Measurements from ENCODE around the gene UBXN11.
A peak's percentile ranks its signal among the peaks of the same experiment; 100 is the strongest.

UBXN11 gene

DNA sequence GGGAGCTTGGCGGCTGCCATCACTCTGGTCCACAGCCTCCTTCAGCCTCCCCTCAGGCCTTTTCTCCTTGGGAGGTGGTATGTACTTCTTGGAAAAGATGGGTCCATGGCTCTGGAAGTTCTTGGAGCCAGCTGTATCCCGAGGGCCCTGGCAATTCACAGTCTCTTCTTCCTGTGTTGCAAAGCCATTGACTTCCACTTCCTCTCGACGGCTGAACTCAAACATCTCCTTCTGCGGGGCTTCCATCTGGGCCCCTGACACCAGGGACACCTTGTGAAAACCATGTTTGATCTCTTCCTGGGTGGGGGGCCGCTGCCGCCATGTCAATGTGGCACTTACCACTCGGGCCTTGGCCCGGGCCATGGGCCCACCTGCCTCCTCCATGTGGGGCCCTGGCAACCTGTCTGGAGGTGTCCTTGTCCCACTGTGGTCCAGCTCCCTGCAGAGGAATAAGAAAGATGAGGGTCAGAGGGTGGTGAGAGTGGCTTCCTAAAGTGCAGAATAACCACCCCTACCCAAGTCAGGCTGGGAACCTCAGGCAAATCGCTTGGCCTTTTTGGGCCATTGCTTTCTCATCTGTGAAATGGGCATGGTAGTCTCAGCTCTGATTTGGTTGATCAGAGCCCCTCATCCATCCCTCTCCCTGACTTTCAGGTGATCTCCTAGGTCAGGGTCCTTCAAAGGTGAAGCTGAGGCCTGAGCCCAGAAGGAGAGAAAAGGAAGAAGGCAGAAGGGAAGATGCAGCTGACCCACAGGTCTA lies 40.0 kb upstream of the UBXN11 start:
- no peaks in the 10 kb centered on the region for H3K36me3 ChIP-seq (ENCODE audit: control insufficient read depth in 1 of 2, insufficient read depth in 2 of 2, low read depth in 1 of 2, low read length in 2 of 2)
- no peak overlapping the region for H3K27ac ChIP-seq (ENCODE audit: low read length, poor library complexity, severe bottlenecking)

DNA sequence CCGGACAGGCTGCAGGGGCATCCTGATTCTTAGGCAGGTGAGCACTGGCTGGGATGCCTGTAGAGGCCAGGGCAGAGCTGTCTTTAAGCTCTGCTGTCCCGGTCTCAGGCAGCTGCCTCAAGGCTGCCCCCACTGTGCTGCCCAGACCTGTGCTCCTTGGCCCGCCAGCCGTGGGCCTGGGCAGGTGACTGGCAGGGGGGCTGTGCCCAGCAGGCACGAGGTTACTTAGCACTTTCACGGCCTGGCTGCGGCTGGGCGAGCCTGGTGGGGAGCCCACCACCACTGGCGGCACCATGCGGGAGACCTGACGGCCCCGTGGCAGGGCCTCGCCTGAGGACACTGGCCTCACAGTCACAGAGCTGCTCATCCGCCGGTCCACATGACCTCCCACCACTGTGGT lies 39.3 kb upstream of the UBXN11 start:
- Histone ChIP-seq H2AFZ (ENCODE audit: low read depth, low read length) (no peak overlapping the region), H3K9me3 (ENCODE audit: control insufficient read depth, low read length) (no peaks in the 10 kb centered on the region), H3K18ac (ENCODE audit: low read depth in 1 of 2, low read length in 2 of 2) (no peak overlapping the region), H2AK5ac (ENCODE audit: low read length, severe bottlenecking) (no peak overlapping the region), H3K23ac (ENCODE audit: low read length in 2 of 2) (no peak overlapping the region), H3K4me3 (ENCODE audit: insufficient read depth in 1 of 2, low read depth in 1 of 2, low read length in 2 of 2) (no peak overlapping the region), H4K8ac (ENCODE audit: low read length) (no peak overlapping the region), H2BK5ac (ENCODE audit: low read depth, low read length, poor library complexity, severe bottlenecking) (no peak overlapping the region), H2BK12ac (ENCODE audit: low read length in 2 of 2) (no peak overlapping the region), H3K36me3 (ENCODE audit: control insufficient read depth in 1 of 2, insufficient read depth in 2 of 2, low read depth in 1 of 2, low read length in 2 of 2) (no peaks in the 10 kb centered on the region), H4K91ac (ENCODE audit: low read length) (no peak overlapping the region), H3K79me1 (replicated peaks; ENCODE audit: low read length, poor library complexity, severe bottlenecking) (no peaks in the 10 kb centered on the region), H3K27ac (ENCODE audit: low read length, poor library complexity, severe bottlenecking) (no peak overlapping the region), H2BK15ac (ENCODE audit: low read depth, poor library complexity, severe bottlenecking) (no peak overlapping the region), H3K4ac (ENCODE audit: low read depth in 1 of 2, low read length in 2 of 2) (no peak overlapping the region), H3K4me1 (ENCODE audit: control insufficient read depth, insufficient read depth, low read depth, low read length) (peaks cover 8% of the 10 kb centered on the region), H3K14ac (ENCODE audit: low read length in 2 of 2) (no peak overlapping the region), H2BK120ac (ENCODE audit: low read depth, low read length) (no peak overlapping the region), H3K9ac (ENCODE audit: low read length) (no peak overlapping the region), H3K4me2 (ENCODE audit: low read length, poor library complexity, severe bottlenecking) (no peak overlapping the region), H3K27me3 (ENCODE audit: control insufficient read depth in 1 of 2, insufficient read depth in 1 of 2, low read length in 2 of 2) (peaks cover 29 to 39% of the 10 kb centered on the region in 2 experiments)
- DNase-seq = no peak
- WGBS = 84% methylated on average over 15 of the region's 15 CpGs

More for the DNA sequence above, 40.0 kb upstream of the UBXN11 start:
- Histone ChIP-seq H2BK15ac (ENCODE audit: low read depth, poor library complexity, severe bottlenecking) (no peak overlapping the region), H2BK5ac (ENCODE audit: low read depth, low read length, poor library complexity, severe bottlenecking) (no peak overlapping the region), H2BK120ac (ENCODE audit: low read depth, low read length) (no peak overlapping the region), H3K4me2 (ENCODE audit: low read length, poor library complexity, severe bottlenecking) (no peak overlapping the region), H3K23ac (ENCODE audit: low read length in 2 of 2) (no peak overlapping the region), H2AFZ (ENCODE audit: low read depth, low read length) (no peak overlapping the region), H3K9me3 (ENCODE audit: control insufficient read depth, low read length) (no peaks in the 10 kb centered on the region), H4K91ac (ENCODE audit: low read length) (no peak overlapping the region), H3K4me3 (ENCODE audit: insufficient read depth in 1 of 2, low read depth in 1 of 2, low read length in 2 of 2) (no peak overlapping the region), H2BK12ac (ENCODE audit: low read length in 2 of 2) (no peak overlapping the region), H3K4ac (ENCODE audit: low read depth in 1 of 2, low read length in 2 of 2) (no peak overlapping the region), H3K18ac (ENCODE audit: low read depth in 1 of 2, low read length in 2 of 2) (no peak overlapping the region), H2AK5ac (ENCODE audit: low read length, severe bottlenecking) (no peak overlapping the region), H3K27me3 (ENCODE audit: control insufficient read depth in 1 of 2, insufficient read depth in 1 of 2, low read length in 2 of 2) (peaks cover 27 to 39% of the 10 kb centered on the region in 2 experiments), H3K9ac (ENCODE audit: low read length) (no peak overlapping the region), H3K79me1 (replicated peaks; ENCODE audit: low read length, poor library complexity, severe bottlenecking) (no peaks in the 10 kb centered on the region), H3K4me1 (ENCODE audit: control insufficient read depth, insufficient read depth, low read depth, low read length) (peaks cover 13% of the 10 kb centered on the region), H3K14ac (ENCODE audit: low read length in 2 of 2) (no peak overlapping the region), H4K8ac (ENCODE audit: low read length) (no peak overlapping the region)
- WGBS = 86% methylated on average over 9 of the region's 10 CpGs
- no peak for DNase-seq

DNA sequence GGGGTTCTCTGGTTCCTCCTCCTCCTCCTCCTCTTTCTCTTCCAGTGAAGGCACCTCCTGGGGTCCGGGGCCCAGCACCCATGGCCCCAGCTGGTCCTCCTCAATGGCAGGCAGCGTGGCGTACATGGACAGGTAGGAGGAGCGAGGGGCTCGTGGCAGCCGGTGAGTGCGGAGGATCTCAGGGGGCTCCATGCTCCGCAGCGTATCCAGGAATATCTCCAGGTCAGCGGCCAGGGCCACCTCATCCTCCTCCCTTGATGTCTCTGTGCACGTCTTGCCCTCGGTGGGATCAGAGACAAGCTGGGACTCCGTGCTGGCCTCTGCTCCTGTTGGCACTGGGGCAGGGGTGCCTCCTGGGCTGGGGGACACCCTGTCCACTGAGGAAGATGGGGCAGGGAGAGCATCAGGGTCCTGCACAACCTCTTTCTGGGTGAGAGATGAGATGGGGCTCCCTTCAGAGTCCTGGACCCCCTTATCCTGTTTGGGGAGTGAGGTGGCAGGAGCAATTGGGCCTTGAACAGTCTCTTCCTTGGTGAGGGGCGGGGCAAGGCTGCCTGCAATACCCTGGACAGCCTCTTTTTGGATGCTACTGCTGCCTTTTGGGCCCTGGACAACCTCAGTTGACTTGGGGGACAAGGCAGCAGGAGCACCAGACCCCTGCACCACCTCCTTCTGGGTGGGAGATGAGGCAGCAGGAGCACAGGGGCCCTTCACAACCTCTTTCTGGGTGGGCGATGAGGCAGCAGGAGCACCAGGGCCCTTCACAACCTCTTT lies 37.9 kb upstream of the UBXN11 start:
- no peak overlapping the region for H2BK5ac ChIP-seq (ENCODE audit: low read depth, low read length, poor library complexity, severe bottlenecking)

DNA sequence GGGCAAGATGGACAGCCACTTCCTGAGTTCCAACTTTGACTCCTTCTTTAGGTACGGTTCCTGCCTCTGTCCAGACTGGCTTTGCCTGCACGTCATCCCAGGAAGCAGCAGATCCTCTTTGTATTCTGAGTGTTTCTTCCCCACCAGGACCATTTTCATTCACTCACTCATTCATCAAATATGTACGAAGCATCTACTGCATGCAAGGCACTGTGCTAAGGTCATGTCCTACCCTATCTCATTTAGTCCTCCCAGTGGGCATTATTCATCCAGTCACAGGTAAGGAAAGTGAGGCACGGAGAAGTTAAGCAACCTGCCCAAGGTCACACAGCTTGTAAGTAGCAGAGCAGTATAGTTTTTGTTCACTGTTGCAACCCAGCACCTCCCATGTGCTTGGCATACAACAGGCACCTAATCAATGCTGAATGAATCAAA lies 33.6 kb upstream of the UBXN11 start:
- Histone ChIP-seq H4K91ac (ENCODE audit: low read length) (no peak overlapping the region), H3K27ac (ENCODE audit: low read length, poor library complexity, severe bottlenecking) (no peak overlapping the region), H3K14ac (ENCODE audit: low read length in 2 of 2) (no peak overlapping the region), H2BK120ac (ENCODE audit: low read depth, low read length) (no peak overlapping the region), H2BK12ac (ENCODE audit: low read length in 2 of 2) (no peak overlapping the region), H3K9me3 (ENCODE audit: control insufficient read depth, low read length) (no peaks in the 10 kb centered on the region), H3K23ac (ENCODE audit: low read length in 2 of 2) (no peak overlapping the region), H2BK15ac (ENCODE audit: low read depth, poor library complexity, severe bottlenecking) (no peak overlapping the region), H2BK5ac (ENCODE audit: low read depth, low read length, poor library complexity, severe bottlenecking) (no peak overlapping the region), H3K4ac (ENCODE audit: low read depth in 1 of 2, low read length in 2 of 2) (no peak overlapping the region), H3K79me1 (replicated peaks; ENCODE audit: low read length, poor library complexity, severe bottlenecking) (no peaks in the 10 kb centered on the region), H2AK5ac (ENCODE audit: low read length, severe bottlenecking) (no peak overlapping the region), H3K36me3 (ENCODE audit: control insufficient read depth in 1 of 2, insufficient read depth in 2 of 2, low read depth in 1 of 2, low read length in 2 of 2) (no peaks in the 10 kb centered on the region), H3K18ac (ENCODE audit: low read depth in 1 of 2, low read length in 2 of 2) (no peak overlapping the region), H2AFZ (ENCODE audit: low read depth, low read length) (no peak overlapping the region), H3K4me3 (ENCODE audit: insufficient read depth in 1 of 2, low read depth in 1 of 2, low read length in 2 of 2) (no peak overlapping the region), H4K8ac (ENCODE audit: low read length) (no peak overlapping the region), H3K4me1 (ENCODE audit: control insufficient read depth, insufficient read depth, low read depth, low read length) (peaks cover 10% of the 10 kb centered on the region), H3K4me2 (ENCODE audit: low read length, poor library complexity, severe bottlenecking) (no peak overlapping the region), H3K9ac (ENCODE audit: low read length) (no peak overlapping the region), H3K27me3 (ENCODE audit: control insufficient read depth in 1 of 2, insufficient read depth in 1 of 2, low read length in 2 of 2) (peaks cover 70 to 71% of the 10 kb centered on the region in 2 experiments)
- 67% methylated on average over 4 of the region's 4 CpGs for WGBS
- DNase-seq = no peak

More for the DNA sequence above, 37.9 kb upstream of the UBXN11 start:
- Histone ChIP-seq H2BK120ac (ENCODE audit: low read depth, low read length) (no peak overlapping the region), H4K8ac (ENCODE audit: low read length) (no peak overlapping the region), H2BK15ac (ENCODE audit: low read depth, poor library complexity, severe bottlenecking) (no peak overlapping the region), H3K27ac (ENCODE audit: low read length, poor library complexity, severe bottlenecking) (no peak overlapping the region), H3K9me3 (ENCODE audit: control insufficient read depth, low read length) (no peaks in the 10 kb centered on the region), H2BK12ac (ENCODE audit: low read length in 2 of 2) (no peak overlapping the region), H3K27me3 (ENCODE audit: control insufficient read depth in 1 of 2, insufficient read depth in 1 of 2, low read length in 2 of 2) (peaks cover 37 to 39% of the 10 kb centered on the region in 2 experiments), H2AK5ac (ENCODE audit: low read length, severe bottlenecking) (no peak overlapping the region), H2AFZ (ENCODE audit: low read depth, low read length) (no peak overlapping the region), H3K36me3 (ENCODE audit: control insufficient read depth in 1 of 2, insufficient read depth in 2 of 2, low read depth in 1 of 2, low read length in 2 of 2) (no peaks in the 10 kb centered on the region), H3K79me1 (replicated peaks; ENCODE audit: low read length, poor library complexity, severe bottlenecking) (no peaks in the 10 kb centered on the region), H3K18ac (ENCODE audit: low read depth in 1 of 2, low read length in 2 of 2) (no peak overlapping the region), H3K23ac (ENCODE audit: low read length in 2 of 2) (no peak overlapping the region), H3K4ac (ENCODE audit: low read depth in 1 of 2, low read length in 2 of 2) (no peak overlapping the region), H3K4me2 (ENCODE audit: low read length, poor library complexity, severe bottlenecking) (no peak overlapping the region), H3K4me3 (ENCODE audit: insufficient read depth in 1 of 2, low read depth in 1 of 2, low read length in 2 of 2) (no peak overlapping the region), H3K9ac (ENCODE audit: low read length) (no peak overlapping the region), H3K14ac (ENCODE audit: low read length in 2 of 2) (peak overlapping the region in 1 of 2 experiments; percentile 35), H4K91ac (ENCODE audit: low read length) (no peak overlapping the region), H3K4me1 (ENCODE audit: control insufficient read depth, insufficient read depth, low read depth, low read length) (peaks cover 2% of the 10 kb centered on the region)
- 93% methylated on average over 15 of the region's 15 CpGs for WGBS
- no peak for DNase-seq

Data from mesenchymal stem cell (in vitro differentiated cells and primary cell).